ENCODE measurements around the gene MED10.

MED10 gene

DNA sequence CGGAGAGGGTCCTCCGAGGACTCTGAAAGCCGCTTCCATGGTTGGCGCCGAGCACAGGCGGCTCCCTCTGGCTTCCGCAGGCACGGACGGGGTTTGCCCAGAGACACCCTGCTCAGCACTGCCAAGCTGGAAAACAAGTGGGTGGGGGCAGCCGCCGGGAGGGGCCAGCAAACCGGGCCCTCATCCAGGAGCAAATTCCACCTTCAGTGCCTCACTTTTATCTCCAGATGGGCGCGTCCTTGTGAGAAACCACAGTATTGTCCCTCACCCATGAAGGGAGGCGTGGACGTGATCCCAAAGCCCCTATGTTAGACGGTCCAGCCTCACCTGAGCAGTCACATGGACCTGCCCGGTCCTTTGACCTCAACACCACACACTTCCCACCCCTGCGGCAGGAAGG is 29.0 kb downstream of the MED10 start (continued):
- no peak for TF ChIP-seq ZC3H10 (CRISPR knock-in tag; IDR thresholded peaks at IDR 0.05)

DNA sequence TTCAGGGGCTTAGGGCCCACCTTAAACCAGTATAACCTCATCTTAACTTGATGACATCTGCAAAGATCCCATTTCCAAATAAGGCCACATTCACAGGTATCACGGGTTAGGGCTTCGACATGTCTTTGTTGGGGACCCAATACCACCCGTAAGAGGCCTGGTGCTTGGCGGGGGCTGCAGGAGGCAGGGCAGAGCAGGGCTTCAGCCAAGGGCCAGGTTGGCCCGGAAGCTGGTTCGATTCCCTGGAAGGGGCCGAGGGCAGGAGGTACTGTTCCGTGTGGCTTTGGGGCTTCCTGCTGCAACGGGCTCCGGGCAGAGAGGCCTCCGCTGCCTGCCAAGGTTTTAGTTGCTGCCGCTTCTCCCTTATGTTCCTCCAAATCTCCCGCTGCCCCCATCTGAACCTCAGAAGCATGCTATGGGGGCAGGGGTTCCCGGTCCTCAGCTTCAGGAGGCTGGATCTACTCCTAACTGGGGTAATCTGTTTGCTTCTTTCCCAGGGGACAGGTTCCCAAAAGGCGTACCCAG is 29.8 kb downstream of the MED10 start:
- no peak for ATAC-seq
- no peak for TF ChIP-seq ESRRG (CRISPR knock-in tag; IDR thresholded peaks at IDR 0.05)

DNA sequence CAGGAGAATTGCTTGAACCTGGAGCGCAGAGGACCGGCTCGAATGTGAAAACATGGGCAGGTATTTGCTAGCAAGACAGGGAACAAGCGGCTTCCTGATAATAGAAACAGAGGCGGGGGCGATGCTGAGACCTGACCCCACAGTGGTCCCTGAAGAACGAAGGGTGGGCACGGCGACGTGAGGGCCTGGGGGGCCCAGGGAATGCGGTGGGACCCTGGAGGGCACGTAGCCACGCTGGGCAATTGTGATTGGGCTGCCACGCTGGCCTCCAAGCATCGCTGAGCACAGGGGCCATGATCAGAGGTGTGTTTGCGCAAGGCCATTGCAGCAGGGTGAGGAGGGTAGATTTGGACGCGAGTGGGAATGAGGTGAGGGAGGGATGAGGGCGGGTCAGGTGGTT is 30.7 kb downstream of the MED10 start:
- ATAC-seq, result no peak

DNA sequence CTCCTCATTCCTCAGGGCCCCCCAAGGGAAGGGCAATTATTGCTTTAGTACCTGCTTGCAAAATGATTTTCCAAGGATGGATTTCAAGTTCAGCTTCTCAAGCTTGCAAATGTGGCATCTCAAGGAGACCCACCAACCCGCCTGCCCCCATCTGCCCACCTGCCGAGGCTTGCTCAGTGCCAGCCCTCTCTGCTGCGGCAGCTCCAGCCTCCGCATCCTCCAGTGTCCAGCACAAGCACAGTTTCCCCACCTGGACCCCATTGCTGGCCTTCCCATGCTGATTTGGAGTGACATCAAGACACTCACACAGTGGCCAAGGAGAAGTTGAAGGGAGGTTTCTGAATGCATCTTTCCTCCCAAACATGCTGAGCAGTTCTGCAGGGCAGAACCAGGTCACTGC is 31.2 kb downstream of the MED10 start:
- TF ChIP-seq, protein P1, sequence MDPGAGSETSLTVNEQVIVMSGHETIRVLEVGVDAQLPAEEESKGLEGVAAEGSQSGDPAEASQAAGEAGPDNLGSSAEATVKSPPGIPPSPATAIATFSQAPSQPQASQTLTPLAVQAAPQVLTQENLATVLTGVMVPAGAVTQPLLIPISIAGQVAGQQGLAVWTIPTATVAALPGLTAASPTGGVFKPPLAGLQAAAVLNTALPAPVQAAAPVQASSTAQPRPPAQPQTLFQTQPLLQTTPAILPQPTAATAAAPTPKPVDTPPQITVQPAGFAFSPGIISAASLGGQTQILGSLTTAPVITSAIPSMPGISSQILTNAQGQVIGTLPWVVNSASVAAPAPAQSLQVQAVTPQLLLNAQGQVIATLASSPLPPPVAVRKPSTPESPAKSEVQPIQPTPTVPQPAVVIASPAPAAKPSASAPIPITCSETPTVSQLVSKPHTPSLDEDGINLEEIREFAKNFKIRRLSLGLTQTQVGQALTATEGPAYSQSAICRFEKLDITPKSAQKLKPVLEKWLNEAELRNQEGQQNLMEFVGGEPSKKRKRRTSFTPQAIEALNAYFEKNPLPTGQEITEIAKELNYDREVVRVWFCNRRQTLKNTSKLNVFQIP (CRISPR knock-in tag; IDR thresholded peaks at IDR 0.05; ENCODE audit: borderline replicate concordance, low read depth), result no peak
- TF ChIP-seq, protein P2, sequence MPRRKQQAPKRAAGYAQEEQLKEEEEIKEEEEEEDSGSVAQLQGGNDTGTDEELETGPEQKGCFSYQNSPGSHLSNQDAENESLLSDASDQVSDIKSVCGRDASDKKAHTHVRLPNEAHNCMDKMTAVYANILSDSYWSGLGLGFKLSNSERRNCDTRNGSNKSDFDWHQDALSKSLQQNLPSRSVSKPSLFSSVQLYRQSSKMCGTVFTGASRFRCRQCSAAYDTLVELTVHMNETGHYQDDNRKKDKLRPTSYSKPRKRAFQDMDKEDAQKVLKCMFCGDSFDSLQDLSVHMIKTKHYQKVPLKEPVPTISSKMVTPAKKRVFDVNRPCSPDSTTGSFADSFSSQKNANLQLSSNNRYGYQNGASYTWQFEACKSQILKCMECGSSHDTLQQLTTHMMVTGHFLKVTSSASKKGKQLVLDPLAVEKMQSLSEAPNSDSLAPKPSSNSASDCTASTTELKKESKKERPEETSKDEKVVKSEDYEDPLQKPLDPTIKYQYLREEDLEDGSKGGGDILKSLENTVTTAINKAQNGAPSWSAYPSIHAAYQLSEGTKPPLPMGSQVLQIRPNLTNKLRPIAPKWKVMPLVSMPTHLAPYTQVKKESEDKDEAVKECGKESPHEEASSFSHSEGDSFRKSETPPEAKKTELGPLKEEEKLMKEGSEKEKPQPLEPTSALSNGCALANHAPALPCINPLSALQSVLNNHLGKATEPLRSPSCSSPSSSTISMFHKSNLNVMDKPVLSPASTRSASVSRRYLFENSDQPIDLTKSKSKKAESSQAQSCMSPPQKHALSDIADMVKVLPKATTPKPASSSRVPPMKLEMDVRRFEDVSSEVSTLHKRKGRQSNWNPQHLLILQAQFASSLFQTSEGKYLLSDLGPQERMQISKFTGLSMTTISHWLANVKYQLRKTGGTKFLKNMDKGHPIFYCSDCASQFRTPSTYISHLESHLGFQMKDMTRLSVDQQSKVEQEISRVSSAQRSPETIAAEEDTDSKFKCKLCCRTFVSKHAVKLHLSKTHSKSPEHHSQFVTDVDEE (CRISPR knock-in tag; IDR thresholded peaks at IDR 0.05), result no peak
- TF ChIP-seq ZFP30 (CRISPR knock-in tag; IDR thresholded peaks at IDR 0.05) (no peak), ARNTL (CRISPR knock-in tag; IDR thresholded peaks at IDR 0.05; ENCODE audit: borderline replicate concordance, low read depth) (no peak)
- ATAC-seq, result no peak

More for the DNA sequence above, 30.7 kb downstream of the MED10 start:
- TF ChIP-seq OSR1 (CRISPR knock-in tag; IDR thresholded peaks at IDR 0.05) (no peak), GLIS3 (CRISPR knock-in tag; IDR thresholded peaks at IDR 0.05) (no peak)

DNA sequence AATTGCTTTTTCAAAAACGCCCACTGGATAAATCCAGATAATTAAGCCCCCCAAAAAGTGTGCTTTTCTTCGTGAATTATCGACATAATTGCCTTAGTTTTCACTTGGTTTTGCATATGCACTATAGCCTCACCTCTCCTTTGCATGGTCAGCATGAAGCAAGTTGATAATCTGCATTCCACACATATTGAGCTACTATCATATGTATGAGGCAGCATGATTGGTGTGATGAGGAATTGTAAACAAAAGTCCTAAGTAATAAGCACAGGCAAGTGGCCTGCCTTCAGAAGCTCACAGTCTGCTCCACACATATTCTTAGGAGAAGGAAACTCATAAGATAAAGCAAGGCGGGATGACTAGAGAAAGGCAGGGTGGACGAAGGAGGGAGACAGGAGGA is 33.8 kb downstream of the MED10 start:
- TF ChIP-seq, protein P3, sequence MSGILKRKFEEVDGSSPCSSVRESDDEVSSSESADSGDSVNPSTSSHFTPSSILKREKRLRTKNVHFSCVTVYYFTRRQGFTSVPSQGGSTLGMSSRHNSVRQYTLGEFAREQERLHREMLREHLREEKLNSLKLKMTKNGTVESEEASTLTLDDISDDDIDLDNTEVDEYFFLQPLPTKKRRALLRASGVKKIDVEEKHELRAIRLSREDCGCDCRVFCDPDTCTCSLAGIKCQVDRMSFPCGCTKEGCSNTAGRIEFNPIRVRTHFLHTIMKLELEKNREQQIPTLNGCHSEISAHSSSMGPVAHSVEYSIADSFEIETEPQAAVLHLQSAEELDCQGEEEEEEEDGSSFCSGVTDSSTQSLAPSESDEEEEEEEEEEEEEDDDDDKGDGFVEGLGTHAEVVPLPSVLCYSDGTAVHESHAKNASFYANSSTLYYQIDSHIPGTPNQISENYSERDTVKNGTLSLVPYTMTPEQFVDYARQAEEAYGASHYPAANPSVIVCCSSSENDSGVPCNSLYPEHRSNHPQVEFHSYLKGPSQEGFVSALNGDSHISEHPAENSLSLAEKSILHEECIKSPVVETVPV (CRISPR knock-in tag; IDR thresholded peaks at IDR 0.05), result no peak
- TF ChIP-seq, protein P2 (CRISPR knock-in tag; IDR thresholded peaks at IDR 0.05), result no peak
- TF ChIP-seq ISL1 (CRISPR knock-in tag; IDR thresholded peaks at IDR 0.05) (no peak), CSDC2 (CRISPR knock-in tag; IDR thresholded peaks at IDR 0.05) (no peak), SNAI2 (CRISPR knock-in tag; IDR thresholded peaks at IDR 0.05) (no peak), ESRRG (CRISPR knock-in tag; IDR thresholded peaks at IDR 0.05) (no peak), ZNF565 (CRISPR knock-in tag; conservative IDR thresholded peaks at IDR 0.05; ENCODE audit: low read depth) (no peak), TOX (CRISPR knock-in tag; IDR thresholded peaks at IDR 0.05; ENCODE audit: borderline replicate concordance) (no peak), OSR1 (CRISPR knock-in tag; IDR thresholded peaks at IDR 0.05) (no peak), ZNF70 (CRISPR knock-in tag; IDR thresholded peaks at IDR 0.05) (no peak), ARNTL (CRISPR knock-in tag; IDR thresholded peaks at IDR 0.05; ENCODE audit: borderline replicate concordance, low read depth) (no peak), PPARA (CRISPR knock-in tag; IDR thresholded peaks at IDR 0.05; ENCODE audit: borderline replicate concordance) (no peak), ZC3H10 (CRISPR knock-in tag; IDR thresholded peaks at IDR 0.05) (no peak), RARB (CRISPR knock-in tag; IDR thresholded peaks at IDR 0.05) (no peak)
- TF ChIP-seq, protein P4, sequence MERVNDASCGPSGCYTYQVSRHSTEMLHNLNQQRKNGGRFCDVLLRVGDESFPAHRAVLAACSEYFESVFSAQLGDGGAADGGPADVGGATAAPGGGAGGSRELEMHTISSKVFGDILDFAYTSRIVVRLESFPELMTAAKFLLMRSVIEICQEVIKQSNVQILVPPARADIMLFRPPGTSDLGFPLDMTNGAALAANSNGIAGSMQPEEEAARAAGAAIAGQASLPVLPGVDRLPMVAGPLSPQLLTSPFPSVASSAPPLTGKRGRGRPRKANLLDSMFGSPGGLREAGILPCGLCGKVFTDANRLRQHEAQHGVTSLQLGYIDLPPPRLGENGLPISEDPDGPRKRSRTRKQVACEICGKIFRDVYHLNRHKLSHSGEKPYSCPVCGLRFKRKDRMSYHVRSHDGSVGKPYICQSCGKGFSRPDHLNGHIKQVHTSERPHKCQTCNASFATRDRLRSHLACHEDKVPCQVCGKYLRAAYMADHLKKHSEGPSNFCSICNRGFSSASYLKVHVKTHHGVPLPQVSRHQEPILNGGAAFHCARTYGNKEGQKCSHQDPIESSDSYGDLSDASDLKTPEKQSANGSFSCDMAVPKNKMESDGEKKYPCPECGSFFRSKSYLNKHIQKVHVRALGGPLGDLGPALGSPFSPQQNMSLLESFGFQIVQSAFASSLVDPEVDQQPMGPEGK (CRISPR knock-in tag; IDR thresholded peaks at IDR 0.05; ENCODE audit: borderline replicate concordance), result no peak
- TF ChIP-seq, protein P5, sequence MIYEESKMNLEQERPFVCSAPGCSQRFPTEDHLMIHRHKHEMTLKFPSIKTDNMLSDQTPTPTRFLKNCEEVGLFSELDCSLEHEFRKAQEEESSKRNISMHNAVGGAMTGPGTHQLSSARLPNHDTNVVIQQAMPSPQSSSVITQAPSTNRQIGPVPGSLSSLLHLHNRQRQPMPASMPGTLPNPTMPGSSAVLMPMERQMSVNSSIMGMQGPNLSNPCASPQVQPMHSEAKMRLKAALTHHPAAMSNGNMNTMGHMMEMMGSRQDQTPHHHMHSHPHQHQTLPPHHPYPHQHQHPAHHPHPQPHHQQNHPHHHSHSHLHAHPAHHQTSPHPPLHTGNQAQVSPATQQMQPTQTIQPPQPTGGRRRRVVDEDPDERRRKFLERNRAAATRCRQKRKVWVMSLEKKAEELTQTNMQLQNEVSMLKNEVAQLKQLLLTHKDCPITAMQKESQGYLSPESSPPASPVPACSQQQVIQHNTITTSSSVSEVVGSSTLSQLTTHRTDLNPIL (CRISPR knock-in tag; IDR thresholded peaks at IDR 0.05; ENCODE audit: low read depth), result no peak
- ATAC-seq, result no peak
